Epithelial cell of prostate (primary cell): ENCODE data around the gene HDAC7.
A peak's percentile ranks its signal among the peaks of the same experiment; 100 is the strongest.

ENCODE experiments used
- DNase-seq: peaks from one replicate; pipeline ENCODE4 v3.0.0-alpha.2; 2011; ENCODE audit warnings: low read depth, low spot score
- H3K27ac ChIP-seq: fragments of 450-650 bp; 2 replicates; pipeline ENCODE4 v1.5.1; 2017; ENCODE audit warnings: mild to moderate bottlenecking

Gene HDAC7

GRCh38 chr12:47833591-47834012 lies 13.9 kb upstream of the HDAC7 start:
- no peak for DNase-seq
- no peak overlapping the region for H3K27ac ChIP-seq

- no peak for DNase-seq
- no peak overlapping the region for H3K27ac ChIP-seq
Measured at GRCh38 chr12:47832263-47832933, 12.7 kb upstream of the HDAC7 start.

GRCh38 chr12:47829584-47829983 lies 9.9 kb upstream of the HDAC7 start:
- no peak for DNase-seq
- peak overlapping the region; percentile 52 for H3K27ac ChIP-seq

GRCh38 chr12:47828976-47829482 lies 9.3 kb upstream of the HDAC7 start:
- H3K27ac ChIP-seq = peak overlapping the region; percentile 52
- no peak for DNase-seq

- peak overlapping the region; percentile 52 for H3K27ac ChIP-seq
- DNase-seq = no peak
Measured at GRCh38 chr12:47828008-47828975, 8.6 kb upstream of the HDAC7 start.

DNA sequence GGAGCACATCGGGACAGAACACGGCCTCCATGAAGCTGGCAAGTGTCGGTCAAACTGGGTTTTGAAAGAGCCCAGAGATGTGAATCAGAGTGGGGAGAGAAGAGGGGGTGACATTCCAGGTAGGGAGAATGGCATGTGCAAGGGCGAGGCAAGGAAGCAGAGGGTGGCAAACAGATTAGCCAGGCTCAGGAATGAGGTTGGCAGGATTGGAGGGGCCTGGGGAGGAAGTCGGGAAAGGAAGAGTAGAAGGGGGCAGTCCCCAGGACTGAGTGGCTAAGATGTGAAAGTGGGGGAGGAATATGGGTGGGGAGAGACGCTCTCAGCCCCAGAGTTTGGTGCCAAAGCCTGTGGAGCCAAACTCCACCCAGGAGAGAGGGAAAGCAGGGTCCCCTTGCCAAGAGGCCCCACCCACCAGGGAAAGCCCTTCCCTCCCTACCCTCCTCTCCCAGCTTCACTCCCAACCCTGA lies 5.5 kb upstream of the HDAC7 start:
- H3K27ac ChIP-seq = peak overlapping the region; percentile 73
- no peak for DNase-seq

- peak overlapping the region; percentile 73 for H3K27ac ChIP-seq
- DNase-seq = no peak
Measured at GRCh38 chr12:47824635-47825034, 4.9 kb upstream of the HDAC7 start.

GRCh38 chr12:47824198-47824597 lies 4.5 kb upstream of the HDAC7 start:
- no peak for DNase-seq
- peak overlapping the region; percentile 73 for H3K27ac ChIP-seq

GRCh38 chr12:47823422-47824086 lies 3.9 kb upstream of the HDAC7 start:
- H3K27ac ChIP-seq = peak overlapping the region; percentile 73
- DNase-seq = no peak

GRCh38 chr12:47822863-47823262 lies 3.2 kb upstream of the HDAC7 start:
- DNase-seq = no peak
- H3K27ac ChIP-seq = peak overlapping the region; percentile 17

- peak overlapping the region; percentile 17 for H3K27ac ChIP-seq
- DNase-seq = no peak
Measured at GRCh38 chr12:47822401-47822800, 2.7 kb upstream of the HDAC7 start.

GRCh38 chr12:47821346-47821706 lies 1.6 kb upstream of the HDAC7 start:
- no peak for DNase-seq
- H3K27ac ChIP-seq = peak overlapping the region; percentile 91

- peak overlapping the region; percentile 91 for H3K27ac ChIP-seq
- no peak for DNase-seq
Measured at GRCh38 chr12:47820631-47821345, 1.1 kb upstream of the HDAC7 start.

DNA sequence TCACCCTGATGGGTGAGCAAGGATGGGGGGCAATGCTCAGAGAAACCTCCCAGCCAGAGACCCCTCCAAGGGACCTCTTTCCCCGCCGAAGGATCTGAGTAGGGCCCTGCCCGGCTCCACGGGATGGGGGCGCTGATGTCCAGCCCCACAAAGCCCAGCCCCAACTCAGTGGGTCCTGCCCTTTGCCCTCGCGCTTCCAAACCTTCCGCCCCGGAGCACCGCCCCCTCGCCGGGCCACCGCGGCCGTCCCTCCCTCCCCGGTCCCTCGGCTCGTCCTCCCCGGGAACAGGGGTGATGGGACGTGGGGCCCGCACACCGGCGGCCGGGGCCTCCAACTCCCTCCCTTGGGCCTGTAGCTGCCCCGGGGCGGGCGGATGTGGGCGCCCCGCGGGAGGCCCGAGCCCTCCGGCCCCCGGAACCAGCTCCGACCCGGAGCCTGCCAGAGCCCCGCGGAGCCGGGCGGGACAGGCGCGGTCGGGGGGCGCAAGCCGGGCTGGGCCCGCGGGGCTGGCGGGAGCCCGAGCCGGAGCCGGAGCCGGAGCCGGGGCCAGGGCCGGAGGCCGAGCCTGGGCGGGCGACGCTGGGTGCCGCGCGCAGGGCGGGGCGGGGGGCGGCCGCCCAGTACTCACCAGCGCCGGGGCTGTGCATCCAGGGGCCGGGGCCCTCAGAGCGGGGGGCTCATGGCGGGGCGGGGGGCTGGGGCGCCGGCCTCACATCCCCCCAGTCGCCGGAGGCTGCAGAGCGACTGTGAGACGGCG lies 386 bp downstream of the HDAC7 start:
- DNase-seq = no peak
- H3K27ac ChIP-seq = peak overlapping the region; percentile 91

GRCh38 chr12:47818467-47819137 lies 1.1 kb downstream of the HDAC7 start:
- no peak for DNase-seq
- H3K27ac ChIP-seq = peak overlapping the region; percentile 91

GRCh38 chr12:47818007-47818376 lies 1.7 kb downstream of the HDAC7 start:
- peak overlapping the region; percentile 91 for H3K27ac ChIP-seq

GRCh38 chr12:47817272-47818006 lies 2.3 kb downstream of the HDAC7 start:
- peak overlapping the region; percentile 91 for H3K27ac ChIP-seq
- no peak for DNase-seq

More at GRCh38 chr12:47818007-47818376, 1.7 kb downstream of the HDAC7 start:
- DNase-seq = no peak
